Measurements from ENCODE around the gene MBOAT1. TPM values are rescaled to one million over a fixed set of nuclear protein-coding genes. Genes with fewer than 3 reads are reported as not detected.

Gene MBOAT1
- total RNA-seq, 2 experiments from 2014 or later, result not detected

DNA sequence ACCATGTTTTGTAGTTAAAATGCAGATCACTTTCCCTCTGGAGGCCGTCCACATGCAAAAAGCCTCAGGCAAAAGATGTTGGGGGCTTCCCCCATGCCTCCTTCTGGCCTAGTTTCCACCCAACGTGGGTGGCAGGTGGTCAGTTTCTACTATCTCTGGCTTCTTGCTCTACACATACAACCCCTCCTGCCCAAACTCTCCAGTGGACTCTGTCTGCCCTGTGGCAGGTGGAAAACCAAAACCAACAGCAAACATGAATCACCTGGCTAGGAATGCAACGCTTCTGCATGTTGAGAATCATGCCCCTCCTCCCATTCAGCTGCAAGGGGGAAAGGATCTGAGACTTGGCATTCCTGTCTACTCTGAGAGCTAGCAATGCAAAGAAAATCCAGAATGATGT lies 94.8 kb downstream of the MBOAT1 start:
- Histone ChIP-seq H3K4me2 (ENCODE audit: low read length) (no peak overlapping the region), H2AFZ (ENCODE audit: low read length) (no peak overlapping the region), H3K9me3 (ENCODE audit: low read length) (no peaks in the 10 kb centered on the region), H3K36me3 (ENCODE audit: insufficient read depth, low read length) (no peaks in the 10 kb centered on the region), H3K9me2 (ENCODE audit: insufficient read depth, low read length) (no peaks in the 10 kb centered on the region), H3K4me1 (ENCODE audit: insufficient read depth, low read length, poor library complexity, severe bottlenecking) (no peaks in the 10 kb centered on the region), H3K27ac (ENCODE audit: low read depth, low read length, poor library complexity, severe bottlenecking) (no peak overlapping the region), H3K4me3 (ENCODE audit: low read depth, low read length, poor library complexity, severe bottlenecking) (no peak overlapping the region), H4K20me1 (ENCODE audit: insufficient read depth, low read length) (no peaks in the 10 kb centered on the region), H3K79me2 (ENCODE audit: insufficient read depth, low read depth, low read length) (no peaks in the 10 kb centered on the region)
- CTCF ChIA-PET (ENCODE audit: unreplicated experiment), result no interaction called here
- TF ChIP-seq, protein P1, sequence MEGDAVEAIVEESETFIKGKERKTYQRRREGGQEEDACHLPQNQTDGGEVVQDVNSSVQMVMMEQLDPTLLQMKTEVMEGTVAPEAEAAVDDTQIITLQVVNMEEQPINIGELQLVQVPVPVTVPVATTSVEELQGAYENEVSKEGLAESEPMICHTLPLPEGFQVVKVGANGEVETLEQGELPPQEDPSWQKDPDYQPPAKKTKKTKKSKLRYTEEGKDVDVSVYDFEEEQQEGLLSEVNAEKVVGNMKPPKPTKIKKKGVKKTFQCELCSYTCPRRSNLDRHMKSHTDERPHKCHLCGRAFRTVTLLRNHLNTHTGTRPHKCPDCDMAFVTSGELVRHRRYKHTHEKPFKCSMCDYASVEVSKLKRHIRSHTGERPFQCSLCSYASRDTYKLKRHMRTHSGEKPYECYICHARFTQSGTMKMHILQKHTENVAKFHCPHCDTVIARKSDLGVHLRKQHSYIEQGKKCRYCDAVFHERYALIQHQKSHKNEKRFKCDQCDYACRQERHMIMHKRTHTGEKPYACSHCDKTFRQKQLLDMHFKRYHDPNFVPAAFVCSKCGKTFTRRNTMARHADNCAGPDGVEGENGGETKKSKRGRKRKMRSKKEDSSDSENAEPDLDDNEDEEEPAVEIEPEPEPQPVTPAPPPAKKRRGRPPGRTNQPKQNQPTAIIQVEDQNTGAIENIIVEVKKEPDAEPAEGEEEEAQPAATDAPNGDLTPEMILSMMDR (conservative IDR thresholded peaks at IDR 0.05; ENCODE audit: low read length), result no peak
- TF ChIP-seq EZH2phosphoT487 (IDR thresholded peaks at IDR 0.05; ENCODE audit: borderline replicate concordance, low read depth, low read length), result no peak
- intact Hi-C loops (cut with micrococcal nuclease; ENCODE audit: unreplicated experiment), result no loop called here
- no peak for DNase-seq (ENCODE audit: low spot score)
- POLR2A ChIA-PET, result no interaction called here
- no TSS peak for BruUV-seq (replicated peaks)

DNA sequence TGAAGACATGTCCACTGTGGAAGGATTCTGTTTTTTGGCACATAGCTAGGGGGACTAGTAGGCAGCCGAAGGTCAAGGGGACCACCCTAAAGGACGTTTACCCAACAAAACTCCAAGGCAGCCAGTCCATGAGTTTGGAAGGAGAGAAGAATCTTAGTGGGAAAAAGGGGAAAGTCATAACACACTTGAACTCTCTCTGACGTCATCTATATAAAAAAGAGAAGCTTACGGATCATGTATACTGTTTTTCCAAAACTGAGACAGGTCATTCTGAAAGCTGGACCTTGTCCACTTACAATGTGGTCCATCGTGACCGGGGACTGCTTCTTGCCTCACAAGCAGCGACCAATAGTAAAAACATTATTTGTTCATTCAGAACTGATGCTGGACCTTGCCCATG lies 95.5 kb downstream of the MBOAT1 start:
- no peak overlapping the region for H3K4me3 ChIP-seq (ENCODE audit: low read depth, low read length, poor library complexity, severe bottlenecking)
- no peak overlapping the region for H3K4me2 ChIP-seq (ENCODE audit: low read length)
- no TSS peak for BruUV-seq (replicated peaks)
- POLR2A ChIA-PET, result interaction anchor here (1.6 kb wide), 1 partner anchor 11 kb away, joined by 4 read pairs; no protein-coding TSS in a partner anchor
- no peak for DNase-seq (ENCODE audit: low spot score)
- H3K9me3 ChIP-seq (ENCODE audit: low read length), result no peaks in the 10 kb centered on the region
- no peaks in the 10 kb centered on the region for H4K20me1 ChIP-seq (ENCODE audit: insufficient read depth, low read length)
- no peaks in the 10 kb centered on the region for H3K9me2 ChIP-seq (ENCODE audit: insufficient read depth, low read length)
- no peak overlapping the region for H2AFZ ChIP-seq (ENCODE audit: low read length)
- CTCF ChIA-PET (ENCODE audit: unreplicated experiment), result no interaction called here
- intact Hi-C loops (cut with micrococcal nuclease; ENCODE audit: unreplicated experiment), result no loop called here
- no peak for TF ChIP-seq EZH2phosphoT487 (IDR thresholded peaks at IDR 0.05; ENCODE audit: borderline replicate concordance, low read depth, low read length)
- TF ChIP-seq, protein P1 (conservative IDR thresholded peaks at IDR 0.05; ENCODE audit: low read length), result no peak
- no peaks in the 10 kb centered on the region for H3K79me2 ChIP-seq (ENCODE audit: insufficient read depth, low read depth, low read length)
- no peaks in the 10 kb centered on the region for H3K36me3 ChIP-seq (ENCODE audit: insufficient read depth, low read length)
- H3K27ac ChIP-seq (ENCODE audit: low read depth, low read length, poor library complexity, severe bottlenecking), result no peak overlapping the region
- H3K4me1 ChIP-seq (ENCODE audit: insufficient read depth, low read length, poor library complexity, severe bottlenecking), result no peaks in the 10 kb centered on the region

DNA sequence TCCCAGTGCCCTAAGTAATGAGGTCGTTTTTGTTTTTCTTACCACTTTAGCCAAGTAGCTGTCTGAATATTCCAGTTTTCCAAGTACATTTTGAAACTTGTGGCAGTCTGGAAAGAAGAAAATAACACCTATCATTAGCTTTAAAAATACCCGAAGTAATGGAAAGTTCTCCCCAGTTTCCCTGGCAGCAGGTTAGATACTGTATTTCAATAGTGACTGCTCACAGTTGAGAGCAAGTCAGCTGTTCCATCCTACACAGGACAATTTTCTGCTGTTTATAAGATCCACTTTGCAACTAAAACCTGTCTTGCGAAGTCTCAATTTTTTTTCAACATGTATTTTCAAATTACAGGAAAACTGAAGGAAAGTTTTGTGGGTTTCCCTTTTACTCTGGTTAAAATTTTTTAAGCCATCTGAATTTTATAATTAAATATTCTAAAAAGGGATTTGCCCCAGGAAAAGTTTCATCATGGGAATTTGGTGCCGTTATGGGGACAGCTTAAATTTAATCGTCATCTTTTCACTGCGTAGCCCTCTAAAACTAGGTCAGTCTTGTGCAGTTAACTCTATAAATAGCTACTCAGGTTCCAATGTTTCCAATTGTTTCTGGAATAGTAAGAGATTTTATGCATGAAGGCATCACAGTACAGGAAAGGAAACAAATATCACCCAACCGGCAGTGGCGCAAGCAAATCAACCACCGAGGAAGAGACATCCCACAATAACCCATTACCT lies 96.9 kb downstream of the MBOAT1 start:
- no peak overlapping the region for H3K27ac ChIP-seq (ENCODE audit: low read depth, low read length, poor library complexity, severe bottlenecking)
- H3K4me2 ChIP-seq (ENCODE audit: low read length), result no peak overlapping the region
- no peak for TF ChIP-seq EZH2phosphoT487 (IDR thresholded peaks at IDR 0.05; ENCODE audit: borderline replicate concordance, low read depth, low read length)
- TF ChIP-seq, protein P1 (conservative IDR thresholded peaks at IDR 0.05; ENCODE audit: low read length), result no peak
- intact Hi-C loops (cut with micrococcal nuclease; ENCODE audit: unreplicated experiment), result no loop called here
- POLR2A ChIA-PET, result interaction anchor here (0.7 to 1.6 kb wide), 2 partner anchors 8 to 10 kb away, joined by 3 to 4 read pairs; no protein-coding TSS in a partner anchor
- H3K36me3 ChIP-seq (ENCODE audit: insufficient read depth, low read length), result no peaks in the 10 kb centered on the region
- H3K9me2 ChIP-seq (ENCODE audit: insufficient read depth, low read length), result no peaks in the 10 kb centered on the region
- BruUV-seq (replicated peaks), result no TSS peak
- H3K4me3 ChIP-seq (ENCODE audit: low read depth, low read length, poor library complexity, severe bottlenecking), result no peak overlapping the region
- H3K79me2 ChIP-seq (ENCODE audit: insufficient read depth, low read depth, low read length), result no peaks in the 10 kb centered on the region
- no peaks in the 10 kb centered on the region for H3K4me1 ChIP-seq (ENCODE audit: insufficient read depth, low read length, poor library complexity, severe bottlenecking)
- no peaks in the 10 kb centered on the region for H4K20me1 ChIP-seq (ENCODE audit: insufficient read depth, low read length)
- no peaks in the 10 kb centered on the region for H3K9me3 ChIP-seq (ENCODE audit: low read length)
- no peak overlapping the region for H2AFZ ChIP-seq (ENCODE audit: low read length)
- CTCF ChIA-PET (ENCODE audit: unreplicated experiment), result no interaction called here
- no peak for DNase-seq (ENCODE audit: low spot score)
